ENCODE data around the gene DUSP18.
"Not testable (repeated sequence)": the region's sequence is repeated elsewhere in the genome, so short reads cannot be mapped to it uniquely, and the experiment has no call there.

The DUSP18 gene

GRCh38 chr22:30676565-30676964, 8.9 kb upstream of the DUSP18 start:
- not testable (repeated sequence) for DNase-seq

- peak; percentile 36 for DNase-seq
These were observed 7.8 kb upstream of the DUSP18 start for GRCh38 chr22:30675436-30675835.

GRCh38 chr22:30674482-30674881, 6.8 kb upstream of the DUSP18 start:
- no peak for DNase-seq

GRCh38 chr22:30673136-30673535, 5.5 kb upstream of the DUSP18 start:
- DNase-seq = no peak

GRCh38 chr22:30671071-30671470, 3.4 kb upstream of the DUSP18 start:
- no peak for DNase-seq

GRCh38 chr22:30668386-30668710, 673 bp upstream of the DUSP18 start:
- no peak for DNase-seq

- DNase-seq = no peak
These were observed 575 bp downstream of the DUSP18 start for GRCh38 chr22:30667107-30667493.

GRCh38 chr22:30665786-30666185, 1.9 kb downstream of the DUSP18 start:
- DNase-seq = no peak

GRCh38 chr22:30665266-30665665, 2.4 kb downstream of the DUSP18 start:
- DNase-seq = no peak

GRCh38 chr22:30664798-30665197, 2.9 kb downstream of the DUSP18 start:
- no peak for DNase-seq

- no peak for DNase-seq
These were observed 5.6 kb downstream of the DUSP18 start for GRCh38 chr22:30662040-30662439.

- no peak for DNase-seq
These were observed 12.1 kb downstream of the DUSP18 start for GRCh38 chr22:30655532-30655931.

- no peak for DNase-seq
These were observed 13.3 kb downstream of the DUSP18 start for GRCh38 chr22:30654361-30654760.

GRCh38 chr22:30652852-30653251, 14.8 kb downstream of the DUSP18 start:
- no peak for DNase-seq

- DNase-seq = no peak
These were observed 17.1 kb downstream of the DUSP18 start for GRCh38 chr22:30650508-30651116.

GRCh38 chr22:30649430-30650007, 18.2 kb downstream of the DUSP18 start:
- no peak for DNase-seq

GRCh38 chr22:30648825-30649224, 18.9 kb downstream of the DUSP18 start:
- no peak for DNase-seq

GRCh38 chr22:30647536-30647935, 20.1 kb downstream of the DUSP18 start:
- no peak for DNase-seq

- no peak for DNase-seq
These were observed 21.0 kb downstream of the DUSP18 start for GRCh38 chr22:30646518-30647160.

GRCh38 chr22:30643055-30643875, 24.4 kb downstream of the DUSP18 start:
- no peak for DNase-seq

GRCh38 chr22:30640839-30641430, 26.7 kb downstream of the DUSP18 start:
- no peak for DNase-seq

- no peak for DNase-seq
These were observed 27.3 kb downstream of the DUSP18 start for GRCh38 chr22:30640361-30640760.

GRCh38 chr22:30637701-30638114, 30.0 kb downstream of the DUSP18 start:
- DNase-seq = no peak
